GM21367 (cell line): ENCODE results near the gene CPZ.
"Not testable (repeated sequence)": the region's sequence is repeated elsewhere in the genome, so short reads cannot be mapped to it uniquely, and the experiment has no call there.

Experiments used
- ATAC-seq: cut with Tn5 transposase; IDR thresholded peaks from one replicate; pipeline ENCODE4 v1.9.1; 2021; ENCODE audit not compliant: unreplicated experiment

CPZ gene

DNA sequence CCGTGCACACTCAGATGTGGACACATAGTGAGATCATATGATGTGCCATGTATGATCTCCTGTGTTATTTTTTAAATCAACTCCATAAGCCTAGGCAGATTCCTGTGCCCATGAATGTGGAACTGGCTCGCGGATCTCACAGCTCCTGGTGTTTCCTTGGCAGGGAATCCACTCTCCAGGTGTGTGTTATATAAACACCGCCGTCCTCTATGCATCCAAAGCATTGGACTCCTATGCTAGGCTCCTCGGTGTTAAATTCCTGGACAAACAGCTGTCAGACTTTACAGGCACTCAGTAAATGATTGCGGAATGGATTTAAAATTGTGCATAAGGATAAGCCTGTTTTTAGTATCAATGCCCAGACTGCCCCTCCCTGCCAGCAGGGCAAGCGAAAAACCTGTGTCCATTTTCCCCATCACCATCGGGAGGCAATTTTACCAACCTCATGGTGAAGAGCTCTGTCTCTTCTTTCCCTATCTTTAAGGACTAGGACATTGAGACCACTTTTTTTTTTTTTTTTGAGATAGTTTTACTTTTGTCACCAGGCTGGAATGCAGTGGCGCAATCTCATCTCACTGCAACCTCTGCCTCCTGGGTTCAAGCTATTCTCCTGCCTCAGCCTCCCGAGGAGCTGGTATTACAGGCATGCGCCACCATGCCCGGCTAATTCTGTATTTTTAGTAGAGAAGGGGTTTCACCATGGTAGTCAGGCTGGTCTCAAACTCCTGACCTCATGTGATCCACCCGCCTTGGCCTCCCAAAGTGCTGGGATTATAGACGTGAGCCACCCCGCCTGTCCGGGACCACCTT, 36.0 kb upstream of the CPZ start:
- no peak for ATAC-seq

DNA sequence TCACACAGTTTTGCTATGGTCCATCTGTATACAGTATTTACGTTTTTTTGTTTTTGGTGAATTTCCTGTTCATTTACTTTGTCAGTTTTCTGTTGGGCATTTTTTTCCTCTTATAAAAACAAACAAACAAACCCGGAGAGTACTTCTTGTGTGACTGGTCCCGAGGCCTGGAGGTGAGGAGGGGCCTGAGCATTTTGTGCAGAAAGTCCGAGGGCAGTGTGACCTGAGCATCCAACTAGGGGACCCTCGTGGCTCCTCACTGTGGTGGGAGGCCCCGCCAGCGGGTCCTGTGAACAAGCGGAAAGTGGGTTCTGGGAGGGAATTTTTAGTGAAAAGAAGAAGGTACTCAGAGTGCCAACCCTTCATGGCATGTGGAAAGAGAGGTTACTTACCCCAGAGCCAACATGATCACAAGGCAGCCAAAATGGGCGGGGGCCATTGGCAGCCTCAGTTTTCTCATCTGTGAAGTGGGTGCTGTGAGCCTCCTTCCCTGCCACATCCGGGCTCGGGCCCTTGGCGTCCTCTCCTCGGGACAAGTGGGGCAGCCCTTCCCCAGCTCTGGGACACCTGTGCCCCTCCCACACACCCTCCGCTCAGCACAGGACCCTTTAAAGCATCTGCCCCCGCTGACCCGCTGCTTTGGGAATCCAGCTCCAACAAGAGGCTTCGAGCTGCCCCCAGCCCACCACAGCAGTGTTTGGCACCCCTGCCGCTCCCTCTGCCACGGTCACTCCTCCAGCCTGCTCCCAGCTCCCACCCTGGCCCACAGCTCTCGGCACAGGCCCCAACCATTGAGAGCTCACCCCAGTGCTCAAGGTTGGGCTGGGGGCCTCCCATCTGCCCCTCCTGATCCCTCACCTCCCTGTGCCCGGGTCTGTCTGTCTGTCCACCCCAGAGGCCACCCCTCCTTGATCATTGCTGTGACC, 35.2 kb upstream of the CPZ start:
- ATAC-seq, result no peak

DNA sequence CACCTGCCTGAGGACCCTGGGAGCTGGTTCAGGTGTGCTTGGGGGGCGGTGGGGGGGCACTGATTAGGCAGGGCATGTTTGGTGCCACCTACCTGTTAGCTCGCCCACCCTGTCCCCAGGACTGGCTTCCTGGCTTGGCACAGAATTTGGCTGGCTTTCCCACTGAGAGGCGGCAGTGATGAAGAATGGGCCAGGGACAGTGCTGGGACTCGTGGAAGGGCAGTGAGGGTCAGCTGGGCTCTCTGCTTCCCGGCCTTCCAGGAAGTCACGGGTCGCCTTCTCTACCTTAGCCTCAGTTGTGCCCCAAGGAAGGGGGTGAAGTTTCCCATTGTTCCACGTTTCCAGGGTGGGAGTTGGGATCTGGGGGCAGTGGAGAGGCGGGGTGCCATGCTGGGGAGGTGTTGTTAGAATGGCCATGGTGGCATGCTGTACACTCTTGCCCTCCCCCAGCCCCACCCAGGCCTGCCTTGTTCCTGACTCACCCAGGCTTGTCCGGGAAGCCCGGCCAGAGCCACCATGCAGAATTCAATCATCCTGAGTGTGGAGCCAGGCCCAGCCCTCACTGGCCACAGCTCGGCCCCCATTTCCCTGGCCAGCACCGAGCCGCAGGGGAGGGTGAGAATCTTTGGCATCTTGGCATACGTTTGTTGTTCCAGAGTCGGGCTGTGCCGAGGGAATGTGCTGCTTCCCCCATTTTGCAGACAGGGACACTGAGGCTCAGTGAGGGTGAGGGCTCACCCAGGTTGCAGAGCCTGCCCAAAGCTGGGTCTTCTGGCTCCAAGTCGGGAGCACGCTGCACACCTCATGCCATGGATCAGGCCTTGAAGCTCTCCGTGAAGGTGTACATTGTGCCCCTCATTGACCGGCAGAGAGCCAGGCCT, 34.2 kb upstream of the CPZ start:
- ATAC-seq, result no peak

DNA sequence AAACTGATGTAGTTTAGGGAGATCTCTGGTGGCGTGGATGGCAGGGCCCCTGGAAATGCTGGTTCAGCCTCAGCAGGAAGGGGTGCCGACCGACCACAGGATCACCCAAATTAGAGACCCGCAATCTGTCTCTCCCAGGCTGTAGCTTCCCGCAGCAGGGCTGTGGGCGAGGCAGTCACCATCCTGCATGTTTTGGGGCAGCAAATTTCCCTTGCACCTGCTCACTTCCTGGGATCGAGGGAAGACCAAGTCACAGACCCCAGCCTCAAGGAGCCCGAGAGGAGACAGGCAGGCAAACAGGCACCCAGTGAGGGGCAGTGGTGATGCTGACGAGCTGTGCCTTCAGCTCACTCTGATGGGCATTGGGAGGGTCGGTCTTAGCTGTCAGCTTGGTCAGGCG, 33.6 kb upstream of the CPZ start:
- ATAC-seq, result no peak

DNA sequence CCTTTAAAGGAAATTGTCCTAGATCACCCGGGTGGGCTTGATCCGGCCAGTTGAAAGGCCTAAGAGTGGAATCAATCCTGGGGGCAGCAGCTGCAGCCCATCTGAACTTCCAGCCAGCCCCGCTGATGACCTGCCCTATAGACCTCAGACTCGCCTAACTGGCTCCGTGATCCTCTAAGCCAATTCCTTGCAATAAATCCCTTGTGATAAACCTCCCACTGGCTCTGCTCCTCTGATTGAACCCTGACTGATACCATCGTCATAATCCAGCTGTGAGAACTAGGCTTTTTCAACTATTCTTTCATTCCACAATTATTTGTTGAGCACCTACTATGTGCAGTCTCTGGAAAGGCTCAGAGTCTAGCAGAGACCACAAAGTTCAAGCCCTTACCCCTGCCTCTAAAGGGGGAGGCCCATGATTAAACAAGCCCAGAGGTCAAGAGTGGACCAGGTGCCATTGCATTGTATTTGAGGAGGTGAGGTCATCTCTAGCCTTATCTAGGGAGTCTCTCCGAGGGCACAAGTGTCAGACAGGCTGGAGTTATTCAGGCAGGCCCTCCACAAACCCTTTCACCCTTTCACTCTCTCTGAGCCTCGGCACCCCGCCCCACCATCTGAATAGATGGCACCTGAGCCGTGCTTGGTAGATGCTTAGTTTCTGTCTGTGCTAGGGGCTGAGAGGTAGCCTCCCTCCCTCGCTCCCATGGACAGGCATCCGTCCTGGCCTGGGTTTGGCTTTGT, 32.9 kb upstream of the CPZ start:
- no peak for ATAC-seq

DNA sequence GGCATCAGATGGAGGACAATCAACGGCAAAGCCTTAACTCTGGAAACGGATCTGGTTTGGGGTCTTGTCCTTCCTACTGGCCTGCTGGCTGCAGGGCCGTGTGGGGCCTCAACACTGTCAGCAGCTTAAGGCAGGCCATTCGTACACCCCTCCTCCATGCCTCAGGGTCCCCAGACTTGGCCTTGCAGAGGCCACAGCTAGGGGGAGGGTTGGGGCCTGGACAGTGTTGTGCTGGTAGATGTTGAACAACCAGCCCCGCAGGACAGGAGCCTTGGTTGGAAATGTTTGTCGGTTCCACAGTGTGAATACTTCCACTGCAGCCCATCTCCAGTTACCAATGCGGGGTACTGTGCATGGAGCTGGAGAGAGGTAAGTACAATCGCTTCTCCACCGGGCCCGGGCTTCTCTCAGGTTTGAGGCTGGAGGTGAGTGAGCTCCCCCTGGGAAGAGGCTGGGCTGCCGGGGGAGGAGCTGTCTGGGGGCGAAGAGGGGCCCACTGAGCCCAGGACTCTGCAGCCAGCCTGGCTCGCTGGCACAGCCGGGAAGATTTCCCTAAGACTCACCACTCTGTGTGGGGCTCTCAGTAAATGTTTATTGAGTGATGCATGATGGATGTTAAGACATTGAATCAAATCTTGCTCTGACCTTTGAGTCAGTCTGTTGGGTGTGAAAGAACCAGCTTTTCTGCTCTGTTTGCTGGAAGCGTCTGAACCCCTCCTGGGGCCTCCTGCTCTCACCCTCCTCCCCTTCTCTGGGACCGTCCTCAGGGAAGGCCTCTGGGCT, 32.1 kb upstream of the CPZ start:
- ATAC-seq, result no peak

- ATAC-seq, result no peak
These were observed 28.0 kb upstream of the CPZ start for GRCh38 chr4:8564595-8564994.

GRCh38 chr4:8568068-8568668, 24.4 kb upstream of the CPZ start:
- ATAC-seq, result no peak

GRCh38 chr4:8570201-8570600, 22.4 kb upstream of the CPZ start:
- ATAC-seq, result no peak

GRCh38 chr4:8571702-8572685, 20.6 kb upstream of the CPZ start:
- ATAC-seq, result no peak

- no peak for ATAC-seq
These were observed 19.3 kb upstream of the CPZ start for GRCh38 chr4:8573266-8573665.

DNA sequence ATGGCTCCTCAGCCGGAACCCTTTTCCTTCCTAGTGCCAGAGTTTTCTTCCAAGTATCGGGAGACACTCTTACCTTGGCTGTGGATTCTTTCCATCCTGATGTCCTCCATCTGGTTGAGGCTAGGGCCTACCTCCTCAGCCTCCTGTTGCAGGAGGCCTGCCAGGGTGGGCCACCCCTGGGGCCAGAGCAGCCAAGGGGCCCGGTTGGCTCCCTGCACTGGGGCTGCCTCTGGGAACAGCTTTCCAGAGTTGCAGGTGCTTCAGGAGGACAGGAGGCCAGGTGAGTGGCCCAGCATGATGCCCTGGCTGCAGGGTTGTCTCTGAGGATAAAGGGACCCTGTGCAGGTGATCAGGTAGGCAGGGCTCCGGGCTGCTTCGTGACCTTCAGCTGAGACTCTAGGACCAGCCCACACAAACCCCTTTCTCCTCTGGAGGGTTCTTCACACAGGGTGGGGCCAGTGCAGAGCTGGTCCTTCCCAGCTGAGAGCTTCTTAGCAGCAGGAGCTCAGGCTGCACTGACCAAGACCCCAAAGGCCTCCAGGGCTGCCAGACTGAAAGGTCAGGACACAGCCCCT, 17.7 kb upstream of the CPZ start:
- no peak for ATAC-seq

GRCh38 chr4:8575457-8575856, 17.1 kb upstream of the CPZ start:
- ATAC-seq, result no peak

GRCh38 chr4:8576591-8576990, 16.0 kb upstream of the CPZ start:
- ATAC-seq, result not testable (repeated sequence)

- ATAC-seq, result no peak
These were observed 15.5 kb upstream of the CPZ start for GRCh38 chr4:8577046-8577445.

DNA sequence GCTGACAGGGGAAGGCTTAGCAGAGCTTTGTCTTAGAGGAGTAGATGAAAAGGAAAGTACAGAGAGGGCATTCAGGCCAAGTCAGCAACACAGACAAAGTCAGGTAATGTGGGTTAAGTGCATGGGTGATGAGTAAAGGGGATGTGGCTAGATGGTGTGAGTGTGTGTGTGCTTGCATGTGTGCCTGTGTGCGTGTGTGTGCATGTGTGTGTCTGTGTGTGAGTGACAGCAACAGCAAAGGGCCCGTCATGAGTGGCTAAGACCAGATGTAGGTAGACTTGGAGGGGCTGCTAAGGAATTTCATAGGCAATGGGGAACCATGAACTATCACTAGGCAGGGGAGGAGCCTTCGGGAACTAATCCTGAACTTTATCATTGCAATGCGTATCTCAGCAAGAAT, 14.6 kb upstream of the CPZ start:
- ATAC-seq, result no peak

GRCh38 chr4:8578717-8579116, 13.8 kb upstream of the CPZ start:
- ATAC-seq, result no peak
